SK-N-SH (cell line): ENCODE results near the gene CCDC88C. TPM values are rescaled to one million over a fixed set of nuclear protein-coding genes. Genes with fewer than 3 reads are reported as not detected.

Experiments
- CTCF ChIA-PET: fragments of 300-600, 350-600 bp; formaldehyde crosslinking; extraction: SDS; loops from one replicate; lab custom pipeline; 2021; lab: Yijun Ruan, JAX
- POLR2A ChIA-PET: fragments of 350-600 bp; sonication (Branson Sonifier 250); formaldehyde crosslinking; extraction: SDS; loops from one replicate; lab custom pipeline; 2020; ENCODE audit warnings: antibody characterized with exemption, inconsistent platforms; lab: Yijun Ruan, JAX
- DNase-seq: peaks from one replicate; pipeline ENCODE4 v3.0.0; 2012
- H2AFZ ChIP-seq: fragments of 200-600 bp; sonication (generic); 2 replicates; pipeline ENCODE4 v1.8.1; 2016; ENCODE audit warnings: antibody characterized with exemption, mild to moderate bottlenecking, low read depth
- H3F3A ChIP-seq: fragments of 200-600 bp; sonication (generic); replicated peaks from 2 replicates; pipeline ENCODE3; 2016; ENCODE audit warnings: antibody characterized with exemption, mild to moderate bottlenecking; ENCODE audit not compliant: insufficient read depth
- H3K27ac ChIP-seq, 2 experiments: fragments of 200-500 bp in 1 of 2; fragments of 200-600 bp in 1 of 2; sonication (Bioruptor generic) in 1 of 2; sonication (generic), shearing (Covaris generic) in 1 of 2; 2 replicates each; pipeline versions ENCODE4 v1.5.1 to v1.6.1; 2014 to 2016; ENCODE audit warnings: low read depth in 2 of 2, inconsistent platforms in 1 of 2, low read length in 1 of 2, mild to moderate bottlenecking in 1 of 2, mixed read lengths in 1 of 2
- H3K27me3 ChIP-seq: fragments of 200-600 bp; sonication (generic), shearing (Covaris generic); 2 replicates; pipeline ENCODE4 v1.6.1; 2016; ENCODE audit warnings: mixed run types; ENCODE audit not compliant: insufficient read depth
- H3K36me3 ChIP-seq, 2 experiments: fragments of 200-500 bp in 1 of 2; fragments of 200-600 bp in 1 of 2; sonication (Bioruptor generic) in 1 of 2; sonication (generic) in 1 of 2; replicated peaks in 1 of 2; 2 replicates each; pipeline versions ENCODE3 to v1.5.1; 2014 to 2016; ENCODE audit warnings: low read length in 1 of 2, mild to moderate bottlenecking in 1 of 2; ENCODE audit not compliant: insufficient read depth in 2 of 2, control insufficient read depth in 1 of 2
- H3K4me1 ChIP-seq, 2 experiments: fragments of 200-500 bp in 1 of 2; fragments of 200-600 bp in 1 of 2; sonication (Bioruptor generic) in 1 of 2; sonication (generic), shearing (Covaris generic) in 1 of 2; 2 replicates each; pipeline versions ENCODE4 v1.5.1 to v1.6.1; 2014 to 2016; ENCODE audit warnings: low read depth in 1 of 2, low read length in 1 of 2, mixed run types in 1 of 2; ENCODE audit not compliant: insufficient read depth in 2 of 2, control insufficient read depth in 1 of 2
- H3K4me2 ChIP-seq: fragments of 200-600 bp; sonication (generic), shearing (Covaris generic); 2 replicates; pipeline ENCODE4 v1.6.1; 2017; ENCODE audit warnings: mixed run types
- H3K4me3 ChIP-seq, 2 experiments: fragments of 200-500 bp in 1 of 2; fragments of 200-600 bp in 1 of 2; sonication (Bioruptor generic) in 1 of 2; sonication (generic), shearing (Covaris generic) in 1 of 2; 2 replicates each; pipeline versions ENCODE4 v1.5.1 to v1.8.1; 2014 to 2016; ENCODE audit warnings: low read depth in 2 of 2, inconsistent platforms in 1 of 2, low read length in 1 of 2, mild to moderate bottlenecking in 1 of 2, mixed read lengths in 1 of 2, moderate library complexity in 1 of 2
- H3K79me2 ChIP-seq: fragments of 200-600 bp; sonication (generic); 2 replicates; pipeline ENCODE4 v1.8.1; 2017; ENCODE audit warnings: mild to moderate bottlenecking; ENCODE audit not compliant: insufficient read depth
- H3K9ac ChIP-seq: fragments of 200-600 bp; sonication (generic); 2 replicates; pipeline ENCODE4 v1.6.1; 2017; ENCODE audit warnings: mixed run types
- H3K9me2 ChIP-seq: fragments of 200-600 bp; sonication (generic); 2 replicates; pipeline ENCODE4 v1.6.1; 2017; ENCODE audit warnings: mixed run types
- H3K9me3 ChIP-seq: fragments of 200-600 bp; sonication (generic); 2 replicates; pipeline ENCODE4 v1.6.1; 2017; ENCODE audit warnings: mixed run types, mild to moderate bottlenecking, moderate library complexity
- H4K20me1 ChIP-seq: fragments of 200-600 bp; sonication (generic); 2 replicates; pipeline ENCODE4 v1.6.1; 2017; ENCODE audit warnings: mild to moderate bottlenecking, mixed run types; ENCODE audit not compliant: insufficient read depth
- CHD2 ChIP-seq: fragments of 150-350 bp; IDR thresholded peaks from 2 replicates; pipeline ENCODE4 v1.6.1; 2018; ENCODE audit warnings: low read length; ENCODE audit not compliant: partially characterized antibody
- EP300 ChIP-seq, 2 experiments: IDR thresholded peaks; 2 replicates each; pipeline versions ENCODE4 v1.4.0 to v1.6.1; 2012; ENCODE audit warnings: borderline replicate concordance in 1 of 2, low read depth in 1 of 2, low read length in 1 of 2
- FOSL2 ChIP-seq: IDR thresholded peaks from 2 replicates; pipeline ENCODE4 v1.4.0; 2012; ENCODE audit warnings: low read depth, mild to moderate bottlenecking, moderate library complexity, borderline replicate concordance
- GABPA ChIP-seq: IDR thresholded peaks from 2 replicates; pipeline ENCODE4 v1.4.0; 2012; ENCODE audit warnings: low read depth, mild to moderate bottlenecking
- GATA2 ChIP-seq: sonication (generic); formaldehyde crosslinking; IDR thresholded peaks from 2 replicates; pipeline ENCODE4 v1.5.0; 2020; ENCODE audit warnings: mild to moderate bottlenecking, missing genetic modification reagents
- IRF3 ChIP-seq: fragments of 150-350 bp; IDR thresholded peaks from 2 replicates; pipeline ENCODE4 v1.6.1; 2016; ENCODE audit warnings: mild to moderate bottlenecking, low read depth, low read length
- MAX ChIP-seq: IDR thresholded peaks from 2 replicates; pipeline ENCODE4 v1.4.0; 2012; ENCODE audit warnings: low read depth
- MXI1 ChIP-seq: IDR thresholded peaks from 2 replicates; pipeline ENCODE4 v1.6.1; 2012; ENCODE audit warnings: mild to moderate bottlenecking, low read depth, low read length, improper control_type of control experiment
- NFIC ChIP-seq: IDR thresholded peaks from 2 replicates; pipeline ENCODE4 v1.4.0; 2012; ENCODE audit warnings: borderline replicate concordance
- NRF1 ChIP-seq: IDR thresholded peaks from 2 replicates; pipeline ENCODE4 v1.6.1; 2012; ENCODE audit warnings: low read depth, mild to moderate bottlenecking, low read length
- PBX3 ChIP-seq: IDR thresholded peaks from 2 replicates; pipeline ENCODE4; 2012
- RCOR1 ChIP-seq: fragments of 150-350 bp; IDR thresholded peaks from 2 replicates; pipeline ENCODE4 v1.6.1; 2017; ENCODE audit warnings: antibody characterized with exemption, low read length
- RFX5 ChIP-seq: IDR thresholded peaks from 2 replicates; pipeline ENCODE4 v1.6.1; 2012; ENCODE audit warnings: mild to moderate bottlenecking, improper control_type of control experiment, low read length
- SMC3 ChIP-seq: IDR thresholded peaks from 2 replicates; pipeline ENCODE4 v1.6.1; 2012; ENCODE audit warnings: low read depth, low read length, improper control_type of control experiment
- TAF1 ChIP-seq: IDR thresholded peaks from 2 replicates; pipeline ENCODE4 v1.6.1; 2012; ENCODE audit warnings: low read depth, mild to moderate bottlenecking, low read length, moderate library complexity, borderline replicate concordance
- TCF12 ChIP-seq: IDR thresholded peaks from 2 replicates; pipeline ENCODE4 v1.4.0; 2012
- TEAD4 ChIP-seq: IDR thresholded peaks from 2 replicates; pipeline ENCODE4 v1.4.0; 2012; ENCODE audit warnings: mild to moderate bottlenecking, borderline replicate concordance; ENCODE audit not compliant: insufficient read depth
- USF1 ChIP-seq: IDR thresholded peaks from 2 replicates; pipeline ENCODE4 v1.4.0; 2012; ENCODE audit warnings: low read depth, borderline replicate concordance
- YY1 ChIP-seq: IDR thresholded peaks from 2 replicates; pipeline ENCODE4 v1.4.0; 2012; ENCODE audit warnings: low read depth, mild to moderate bottlenecking
- ZBTB33 ChIP-seq: IDR thresholded peaks from 2 replicates; pipeline ENCODE4 v1.4.0; 2012; ENCODE audit warnings: low read depth, borderline replicate concordance
- WGBS: methylation state at CpG from one replicate; pipeline ENCODE4 v1.1.6; 2017; ENCODE audit warnings: low lambda C conversion rate; 5-methylcytosine and 5-hydroxymethylcytosine counted together
- polyA plus RNA-seq, 3 experiments: library from polyadenylated mRNA; depleted of rRNA; stranded (reverse); fragments of >200 nt; gene quantifications; 2 replicates each; pipeline ENCODE4 v1.2.3, GENCODE V29; 2012

The CCDC88C gene
- polyA plus RNA-seq, 1 of the 3 experiments (the other 2 are of a cell fraction) = 0.39 TPM

- peaks cover 0 to 11% of the 10 kb centered on the region in 2 experiments; a peak in 2 of 4 replicates for H3K4me1 ChIP-seq
- no peak for DNase-seq
- no peaks in the 10 kb centered on the region for H3K36me3 ChIP-seq
- WGBS = 100% methylated on average over 2 of the region's 2 CpGs
- no peak for TF ChIP-seq CHD2
- TF ChIP-seq MXI1 = no peak
- no peak for TF ChIP-seq NRF1
- no peak for TF ChIP-seq GATA2 (CRISPR knock-in tag)
- no peak for TF ChIP-seq RFX5
- no peak for TF ChIP-seq NFIC
- no peak for TF ChIP-seq USF1
- TF ChIP-seq EP300 (IDR thresholded peaks at IDR 0.05; ENCODE audit: borderline replicate concordance in 1 of 2, low read depth in 1 of 2, low read length in 1 of 2) = no peak
- no peak for TF ChIP-seq TCF12
- no peak for TF ChIP-seq IRF3
- TF ChIP-seq PBX3 = no peak
- TF ChIP-seq RCOR1 = no peak
- TF ChIP-seq TEAD4 = no peak
- no peak for TF ChIP-seq ZBTB33
- no peak for TF ChIP-seq SMC3
- no peak for TF ChIP-seq FOSL2
- no peak for TF ChIP-seq YY1
- TF ChIP-seq TAF1 = no peak
- TF ChIP-seq GABPA = no peak
- TF ChIP-seq MAX = no peak
- no peak overlapping the region for H3K4me2 ChIP-seq
- H2AFZ ChIP-seq = no peak overlapping the region
- H3K27ac ChIP-seq = no peak overlapping the region
- no peaks in the 10 kb centered on the region for H3K79me2 ChIP-seq
- H4K20me1 ChIP-seq = no peaks in the 10 kb centered on the region
- no peak overlapping the region for H3K4me3 ChIP-seq
- ChIA-PET POLR2A (no interaction called here), CTCF (interaction anchor here (0.6 to 16.0 kb wide), 4 partner anchors 9 to 143 kb away, joined by 3 to 300 read pairs (median 4); partner anchors contain the start of gene CCDC88C)
- no peaks in the 10 kb centered on the region for H3K27me3 ChIP-seq
- H3K9me2 ChIP-seq = no peaks in the 10 kb centered on the region
- H3K9ac ChIP-seq = no peak overlapping the region
- H3K9me3 ChIP-seq = no peaks in the 10 kb centered on the region
- no peaks in the 10 kb centered on the region for H3F3A ChIP-seq
These were observed 100.9 kb downstream of the CCDC88C start for GRCh38 chr14:91316761-91317160.
